Small intestine (tissue), 7 donors: ENCODE data around the gene UGT1A5. TPM values are rescaled to one million over a fixed set of nuclear protein-coding genes. Genes with fewer than 3 reads are reported as not detected.
"Not testable (repeated sequence)": the region's sequence is repeated elsewhere in the genome, so short reads cannot be mapped to it uniquely, and the experiment has no call there.

ENCODE experiments used
- DNase-seq, 2 donors: peaks; one replicate each; pipeline versions ENCODE4 v3.0.0 to v3.0.0-alpha.2; 2013
- FAIRE-seq: peaks from 2 replicates; lab custom pipeline; 2012; peaks lifted over from hg19 to GRCh38; lab: Jason Lieb, UNC
- H3K27ac ChIP-seq, 3 donors: one replicate each; pipeline ENCODE4 v1.5.1; 2013; ENCODE audit warnings: low read length in 2 of 3, mild to moderate bottlenecking in 2 of 3, control low read depth in 1 of 3, inconsistent platforms in 1 of 3, low read depth in 1 of 3, moderate library complexity in 1 of 3
- H3K27me3 ChIP-seq, 3 donors: one replicate each; pipeline ENCODE4 v1.6.1; 2013; ENCODE audit warnings: low read length in 3 of 3, inconsistent platforms in 1 of 3; ENCODE audit not compliant: control insufficient read depth in 3 of 3, insufficient read depth in 3 of 3
- H3K36me3 ChIP-seq, 3 donors: one replicate each; pipeline ENCODE4 v1.6.1; 2013; ENCODE audit warnings: low read length in 3 of 3, inconsistent platforms in 1 of 3, low read depth in 1 of 3, mild to moderate bottlenecking in 1 of 3, moderate library complexity in 1 of 3; ENCODE audit not compliant: control insufficient read depth in 3 of 3, insufficient read depth in 2 of 3
- H3K4me1 ChIP-seq, 3 donors: one replicate each; pipeline ENCODE4 v1.6.1; 2013; ENCODE audit warnings: low read length in 2 of 3, inconsistent platforms in 1 of 3, low read depth in 1 of 3, mild to moderate bottlenecking in 1 of 3, moderate library complexity in 1 of 3; ENCODE audit not compliant: control insufficient read depth in 3 of 3, insufficient read depth in 2 of 3
- H3K4me3 ChIP-seq, 3 donors: one replicate each; pipeline ENCODE4 v1.5.1; 2013; ENCODE audit warnings: low read length in 3 of 3, control low read depth in 1 of 3, inconsistent platforms in 1 of 3, low read depth in 1 of 3, mild to moderate bottlenecking in 1 of 3, moderate library complexity in 1 of 3
- H3K9me3 ChIP-seq, 2 donors: one replicate each; pipeline ENCODE4 v1.6.1; 2013; ENCODE audit warnings: low read depth in 1 of 2, low read length in 1 of 2; ENCODE audit not compliant: control insufficient read depth in 2 of 2, insufficient read depth in 1 of 2
- WGBS, 3 donors: extraction: QIAGEN DNeasy Blood & Tissue Kit; methylation state at CpG; one replicate each; pipeline ENCODE4 v1.1.7; 2013; 5-methylcytosine and 5-hydroxymethylcytosine counted together
- polyA plus RNA-seq, 4 donors: library from polyadenylated mRNA; stranded (reverse) in 3 of 4; unstranded in 1 of 4; fragments of 200-250 nt in 3 of 4; fragments of 120-200 nt in 1 of 4; gene quantifications; one replicate each; pipeline versions ENCODE4 v1.2.1 to v1.2.3, GENCODE V29; 2013
- donor health status: healthy with polysubstance abuse.
- donor health status: control.
- donor health status: control.
- donor health status: Bipolar disorder and iron deficiency.
- donor health status: healthy.

UGT1A5 gene
- polyA plus RNA-seq, 4 donors = 0.15 to 15.4 (median 0.48) TPM; not detected in 1

- no peak for FAIRE-seq
- no peak for DNase-seq
- no peak overlapping the region for H3K27ac ChIP-seq
- no peaks in the 10 kb centered on the region for H3K36me3 ChIP-seq
- H3K4me3 ChIP-seq = no peak overlapping the region
- H3K27me3 ChIP-seq = no peaks in the 10 kb centered on the region
- no peaks in the 10 kb centered on the region for H3K9me3 ChIP-seq
- WGBS, 3 donors = 69 to 83% (median 72%) methylated on average over 2 of the region's 2 CpGs
- peaks cover 3 to 17% (median 8%) of the 10 kb centered on the region in 3 donors for H3K4me1 ChIP-seq
Measured at GRCh38 chr2:233714121-233714520, 1.4 kb downstream of the UGT1A5 start.

GRCh38 chr2:233718552-233718951 lies 5.8 kb downstream of the UGT1A5 start, which contains the start of gene UGT1A4:
Gene UGT1A4, plus strand, starts transcription at chr2:233718736. Its CDS starts 85 bp downstream, at chr2:233718821.
- H3K27ac ChIP-seq = no peak within 1 kb of the TSS
- H3K4me3 ChIP-seq = peak within 1 kb of the TSS in 1 of 3 donors; percentile 33
- FAIRE-seq (no peak), DNase-seq (peak; percentile 46 to 55)
- WGBS, 3 donors = 49 to 78% (median 61%) methylated on average over 7 of the region's 7 CpGs
- no peaks in the 10 kb centered on the region for H3K9me3 ChIP-seq
- H3K36me3 ChIP-seq = no peaks in the 10 kb centered on the region
- H3K27me3 ChIP-seq = no peaks in the 10 kb centered on the region
- peaks cover 0 to 6% (median 3%) of the 10 kb centered on the region in 3 donors for H3K4me1 ChIP-seq

GRCh38 chr2:233728723-233729301 lies 16.1 kb downstream of the UGT1A5 start, which contains the start of gene UGT1A3:
Gene UGT1A3, plus strand, starts transcription at chr2:233729042. Its CDS starts 85 bp downstream, at chr2:233729127.
- DNase-seq = peak; percentile 35 to 67
- WGBS, 3 donors = 40 to 72% (median 51%) methylated on average over 8 of the region's 8 CpGs
- H3K4me1 ChIP-seq = peaks cover 0 to 8% (median 4%) of the 10 kb centered on the region in 3 donors
- no peak within 1 kb of the TSS for H3K4me3 ChIP-seq
- peaks cover 0 to 5% (median 0%) of the 10 kb centered on the region in 3 donors for H3K36me3 ChIP-seq
- H3K27me3 ChIP-seq = no peaks in the 10 kb centered on the region
- peak within 1 kb of the TSS in 1 of 3 donors; percentile 4 for H3K27ac ChIP-seq
- no peak for FAIRE-seq
- no peaks in the 10 kb centered on the region for H3K9me3 ChIP-seq

- H3K27ac ChIP-seq, H3K9me3 ChIP-seq, H3K36me3 ChIP-seq, FAIRE-seq, H3K27me3 ChIP-seq, H3K4me3 ChIP-seq: not testable (repeated sequence)
- H3K4me1 ChIP-seq = peaks cover 0 to 14% (median 6%) of the 10 kb centered on the region in 3 donors
- peak in 1 of 2 donors; percentile 73 for DNase-seq
- WGBS, 3 donors = 60 to 73% (median 72%) methylated on average over 14 of the region's 14 CpGs
Measured at GRCh38 chr2:233736868-233737653, 24.4 kb downstream of the UGT1A5 start.

- H3K4me1 ChIP-seq = peaks cover 0 to 22% (median 6%) of the 10 kb centered on the region in 3 donors
- no peak overlapping the region for H3K27ac ChIP-seq
- FAIRE-seq = no peak
- DNase-seq = no peak
- 73 to 79% (median 75%) methylated on average over 2 of the region's 2 CpGs for WGBS, 3 donors
- H3K9me3 ChIP-seq = peaks cover 0 to 9% of the 10 kb centered on the region in 2 donors
- no peaks in the 10 kb centered on the region for H3K27me3 ChIP-seq
- no peak overlapping the region for H3K4me3 ChIP-seq
- peaks cover 0 to 3% (median 0%) of the 10 kb centered on the region in 3 donors for H3K36me3 ChIP-seq
Measured at GRCh38 chr2:233740870-233741269, 28.2 kb downstream of the UGT1A5 start.

- FAIRE-seq = no peak
- peaks cover 0 to 10% of the 10 kb centered on the region in 2 donors for H3K9me3 ChIP-seq
- 94 to 98% (median 95%) methylated on average over 39 to 46 of the region's 46 CpGs for WGBS, 3 donors
Measured at GRCh38 chr2:233743464-233744259, 31.0 kb downstream of the UGT1A5 start.

GRCh38 chr2:233745073-233745755 lies 32.5 kb downstream of the UGT1A5 start:
- FAIRE-seq (no peak), DNase-seq (peak; percentile 76 to 81)
- Histone ChIP-seq H3K9me3 (peaks cover 1 to 14% of the 10 kb centered on the region in 2 donors), H3K27ac (peak overlapping the region in 2 of 3 donors; percentile 11 to 32), H3K36me3 (peaks cover 0 to 3% (median 0%) of the 10 kb centered on the region in 3 donors), H3K4me1 (peaks cover 0 to 15% (median 0%) of the 10 kb centered on the region in 3 donors), H3K27me3 (no peaks in the 10 kb centered on the region), H3K4me3 (no peak overlapping the region)
- WGBS, 3 donors = 19 to 51% (median 31%) methylated on average over 5 of the region's 5 CpGs

More at GRCh38 chr2:233743464-233744259, 31.0 kb downstream of the UGT1A5 start:
- H3K4me3 ChIP-seq = no peak overlapping the region
- no peak overlapping the region for H3K27ac ChIP-seq
- H3K27me3 ChIP-seq = no peaks in the 10 kb centered on the region
- H3K4me1 ChIP-seq = peaks cover 0 to 18% (median 1%) of the 10 kb centered on the region in 3 donors
- DNase-seq = no peak
- H3K36me3 ChIP-seq = peaks cover 0 to 3% (median 0%) of the 10 kb centered on the region in 3 donors
